SHP77 (cell line): ENCODE results near the gene IFT122.
A peak's percentile ranks its signal among the peaks of the same experiment; 100 is the strongest.
"Not testable (repeated sequence)": the region's sequence is repeated elsewhere in the genome, so short reads cannot be mapped to it uniquely, and the experiment has no call there.

Experiments
- DNase-seq, 2 experiments: peaks; one replicate each; lab custom pipeline; 2025; lab: John Stamatoyannopoulos, UW

The IFT122 gene

GRCh38 chr3:129473067-129473768, 33.2 kb downstream of the IFT122 start:
- no peak for DNase-seq

- no peak for DNase-seq
Measured at GRCh38 chr3:129473769-129474152, 33.7 kb downstream of the IFT122 start.

GRCh38 chr3:129474984-129475804, 35.2 kb downstream of the IFT122 start:
- no peak for DNase-seq

GRCh38 chr3:129475863-129476262, 35.8 kb downstream of the IFT122 start:
- DNase-seq = no peak

- no peak for DNase-seq
Measured at GRCh38 chr3:129476586-129476985, 36.6 kb downstream of the IFT122 start.

GRCh38 chr3:129481225-129481765, 41.3 kb downstream of the IFT122 start:
- DNase-seq = not testable (repeated sequence)

- DNase-seq = no peak
Measured at GRCh38 chr3:129481766-129482332, 41.8 kb downstream of the IFT122 start.

GRCh38 chr3:129482721-129483120, 42.7 kb downstream of the IFT122 start:
- peak in 1 of 2 experiments; percentile 33 for DNase-seq

GRCh38 chr3:129483870-129484269, 43.8 kb downstream of the IFT122 start:
- no peak for DNase-seq

- DNase-seq = not testable (repeated sequence)
Measured at GRCh38 chr3:129485146-129485545, 45.1 kb downstream of the IFT122 start.

- no peak for DNase-seq
Measured at GRCh38 chr3:129485721-129486663, 46.0 kb downstream of the IFT122 start.

- no peak for DNase-seq
Measured at GRCh38 chr3:129486664-129487035, 46.6 kb downstream of the IFT122 start.

GRCh38 chr3:129487183-129487867, 47.3 kb downstream of the IFT122 start:
- DNase-seq = no peak

- not testable (repeated sequence) for DNase-seq
Measured at GRCh38 chr3:129487868-129488335, 47.9 kb downstream of the IFT122 start.

GRCh38 chr3:129489258-129489657, 49.2 kb downstream of the IFT122 start:
- not testable (repeated sequence) for DNase-seq

GRCh38 chr3:129490273-129490675, 50.2 kb downstream of the IFT122 start:
- DNase-seq = peak; percentile 80 to 81

GRCh38 chr3:129491077-129491476, 51.1 kb downstream of the IFT122 start:
- DNase-seq = not testable (repeated sequence)

GRCh38 chr3:129491794-129492193, 51.8 kb downstream of the IFT122 start:
- DNase-seq = no peak

- no peak for DNase-seq
Measured at GRCh38 chr3:129492691-129493090, 52.7 kb downstream of the IFT122 start.

GRCh38 chr3:129493206-129493605, 53.2 kb downstream of the IFT122 start:
- no peak for DNase-seq

GRCh38 chr3:129494499-129494898, 54.5 kb downstream of the IFT122 start:
- DNase-seq = not testable (repeated sequence)
